Measurements from ENCODE around the gene PSMG4. TPM values are rescaled to one million over a fixed set of nuclear protein-coding genes. Genes with fewer than 3 reads are reported as not detected.

Gene PSMG4
- total RNA-seq, 1 experiment from 2014 or later = 36.9 TPM

- H3K9me3 ChIP-seq = no peaks in the 10 kb centered on the region; the same call in 1 of the 2 replicates
- DNase-seq = no peak
- H3K4me3 ChIP-seq = no peak overlapping the region
- no peaks in the 10 kb centered on the region for H3K36me3 ChIP-seq
- H3K27me3 ChIP-seq = no peaks in the 10 kb centered on the region
Observed at GRCh38 chr6:3304500-3305215, 45.9 kb downstream of the PSMG4 start.

GRCh38 chr6:3305216-3305565 is 46.4 kb downstream of the PSMG4 start:
- no peak overlapping the region for H3K4me3 ChIP-seq
- DNase-seq = no peak
- H3K9me3 ChIP-seq = no peaks in the 10 kb centered on the region; the same call in 1 of the 2 replicates
- no peaks in the 10 kb centered on the region for H3K27me3 ChIP-seq
- no peaks in the 10 kb centered on the region for H3K36me3 ChIP-seq

- Histone ChIP-seq H3K27me3 (no peaks in the 10 kb centered on the region), H3K36me3 (no peaks in the 10 kb centered on the region), H3K4me3 (no peak overlapping the region), H3K9me3 (no peaks in the 10 kb centered on the region; the same call in 1 of the 2 replicates)
- no peak for DNase-seq
Observed at GRCh38 chr6:3305831-3306230, 47.1 kb downstream of the PSMG4 start.

DNA sequence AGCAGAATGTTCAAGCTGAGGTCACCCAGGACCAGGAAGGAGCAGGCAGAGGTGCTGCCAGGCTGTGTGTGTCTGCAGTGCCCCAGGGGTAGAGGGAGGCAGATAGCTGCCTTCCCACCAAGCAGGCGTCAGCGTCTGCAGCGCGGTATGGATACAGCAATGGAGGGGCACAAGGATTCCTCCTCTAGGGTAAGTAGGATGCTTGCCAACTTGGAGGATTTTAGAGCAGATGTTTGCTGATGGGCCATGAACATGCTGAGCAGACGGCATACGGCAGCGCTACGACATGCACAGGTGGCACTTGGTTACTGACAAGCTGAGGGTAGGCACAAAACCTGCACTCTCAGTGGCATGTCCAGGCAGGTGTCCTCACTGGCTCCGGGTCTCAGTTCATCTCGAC is 48.1 kb downstream of the PSMG4 start:
- no peak for DNase-seq
- Histone ChIP-seq H3K36me3 (no peaks in the 10 kb centered on the region), H3K9me3 (no peaks in the 10 kb centered on the region; the same call in 1 of the 2 replicates), H3K27me3 (no peaks in the 10 kb centered on the region), H3K4me3 (no peak overlapping the region)

- no peaks in the 10 kb centered on the region for H3K36me3 ChIP-seq
- no peaks in the 10 kb centered on the region for H3K27me3 ChIP-seq
- DNase-seq = no peak
- H3K9me3 ChIP-seq = no peaks in the 10 kb centered on the region; the same call in 1 of the 2 replicates
- no peak overlapping the region for H3K4me3 ChIP-seq
Observed at GRCh38 chr6:3307436-3307835, 48.7 kb downstream of the PSMG4 start.

GRCh38 chr6:3308106-3308505 is 49.4 kb downstream of the PSMG4 start:
- H3K9me3 ChIP-seq = no peaks in the 10 kb centered on the region
- H3K4me3 ChIP-seq = no peak overlapping the region
- DNase-seq = no peak
- no peaks in the 10 kb centered on the region for H3K27me3 ChIP-seq
- H3K36me3 ChIP-seq = no peaks in the 10 kb centered on the region

DNA sequence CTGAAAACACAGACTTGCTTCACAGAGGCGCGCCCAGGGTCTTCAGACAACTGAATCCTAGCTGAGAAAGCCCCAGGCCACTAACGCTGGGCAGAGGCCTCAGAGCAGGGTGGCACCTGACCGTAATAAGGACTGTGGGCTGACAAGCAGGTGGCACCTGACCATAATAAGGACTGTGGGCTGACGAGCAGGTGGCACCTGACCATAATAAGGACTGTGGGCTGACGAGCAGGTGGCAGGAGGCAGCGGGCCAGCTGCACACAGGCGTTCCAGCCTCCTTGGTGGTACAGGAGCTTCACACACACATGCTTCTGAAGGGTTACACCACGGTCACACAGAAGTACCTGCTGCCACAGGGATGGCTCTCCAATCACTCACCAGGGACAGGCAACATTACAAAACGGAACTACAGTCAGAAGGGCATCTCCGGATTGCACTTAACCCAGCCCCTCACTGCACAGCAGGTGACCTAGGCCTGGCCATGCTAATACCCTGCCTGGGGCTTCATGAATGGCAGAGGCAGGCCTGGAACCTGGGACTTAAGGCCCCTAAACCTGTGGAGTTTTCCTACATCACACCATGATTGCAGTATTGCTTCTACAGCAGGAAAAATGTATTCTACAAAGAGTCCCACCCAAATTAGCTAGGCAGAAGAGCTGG is 50.8 kb downstream of the PSMG4 start:
- Histone ChIP-seq H3K36me3 (no peaks in the 10 kb centered on the region), H3K27me3 (no peaks in the 10 kb centered on the region), H3K4me3 (no peak overlapping the region), H3K9me3 (no peaks in the 10 kb centered on the region)
- DNase-seq = no peak

GRCh38 chr6:3310051-3310448 is 51.3 kb downstream of the PSMG4 start:
- Histone ChIP-seq H3K36me3 (no peaks in the 10 kb centered on the region), H3K4me3 (no peak overlapping the region), H3K9me3 (no peaks in the 10 kb centered on the region), H3K27me3 (no peaks in the 10 kb centered on the region)
- no peak for DNase-seq

DNA sequence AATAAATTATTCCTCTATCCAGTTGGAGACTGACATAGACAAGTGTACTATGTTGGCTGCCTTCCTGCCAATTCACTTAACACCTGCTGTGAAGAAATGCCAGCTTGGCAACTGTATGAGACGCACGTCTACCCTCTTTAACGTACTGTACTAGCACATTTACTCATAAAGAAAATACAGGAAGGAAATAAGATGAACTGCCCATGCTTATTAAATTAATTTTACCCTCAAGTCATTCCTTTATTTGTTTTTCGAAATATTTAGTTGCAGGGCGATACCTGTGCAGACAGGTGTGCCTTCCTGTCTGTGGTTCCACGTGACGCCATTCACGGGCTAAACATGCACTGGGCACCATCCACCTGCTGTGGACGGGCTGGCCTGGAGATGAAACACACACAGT is 52.0 kb downstream of the PSMG4 start:
- Histone ChIP-seq H3K36me3 (no peaks in the 10 kb centered on the region), H3K27me3 (no peaks in the 10 kb centered on the region), H3K9me3 (no peaks in the 10 kb centered on the region), H3K4me3 (no peak overlapping the region)
- DNase-seq = no peak

- no peaks in the 10 kb centered on the region for H3K27me3 ChIP-seq
- no peaks in the 10 kb centered on the region for H3K36me3 ChIP-seq
- DNase-seq = no peak
- no peak overlapping the region for H3K4me3 ChIP-seq
- no peaks in the 10 kb centered on the region for H3K9me3 ChIP-seq
Observed at GRCh38 chr6:3311826-3312225, 53.1 kb downstream of the PSMG4 start.

DNA sequence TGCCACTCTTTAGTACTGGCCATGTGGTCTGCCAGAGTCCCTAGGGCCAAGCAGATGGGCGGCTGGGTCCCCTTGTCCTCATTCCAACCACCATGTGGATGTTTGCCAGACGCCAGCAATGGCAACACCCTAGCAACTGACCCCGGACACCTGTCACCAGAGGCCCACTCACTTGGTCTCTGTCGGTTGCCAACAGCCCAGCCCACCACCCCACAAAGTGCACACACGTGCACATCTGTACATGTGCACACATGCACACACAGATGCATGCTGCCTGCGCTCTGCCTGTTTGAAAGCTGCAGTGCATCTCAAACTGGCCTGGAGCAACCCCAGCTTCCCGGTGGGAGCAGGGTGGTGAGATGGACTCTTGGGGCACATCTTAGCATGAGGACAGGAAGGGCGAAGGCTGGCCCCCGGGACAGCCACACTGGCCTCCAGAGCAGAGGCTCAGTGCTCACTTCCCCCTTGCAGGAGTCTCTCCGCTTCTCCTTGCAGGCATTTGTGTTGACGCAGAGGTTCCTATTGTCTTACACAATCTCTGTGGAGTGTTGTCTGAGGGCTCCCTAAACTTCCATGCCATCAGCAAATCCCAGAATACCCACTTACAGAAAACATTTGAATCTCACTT is 54.0 kb downstream of the PSMG4 start:
- H3K36me3 ChIP-seq = no peaks in the 10 kb centered on the region
- H3K4me3 ChIP-seq = no peak overlapping the region
- no peak for DNase-seq
- no peaks in the 10 kb centered on the region for H3K9me3 ChIP-seq
- H3K27me3 ChIP-seq = no peaks in the 10 kb centered on the region

- Histone ChIP-seq H3K27me3 (no peaks in the 10 kb centered on the region), H3K9me3 (no peaks in the 10 kb centered on the region), H3K36me3 (no peaks in the 10 kb centered on the region), H3K4me3 (no peak overlapping the region)
- DNase-seq = no peak
Observed at GRCh38 chr6:3314176-3314575, 55.4 kb downstream of the PSMG4 start.

DNA sequence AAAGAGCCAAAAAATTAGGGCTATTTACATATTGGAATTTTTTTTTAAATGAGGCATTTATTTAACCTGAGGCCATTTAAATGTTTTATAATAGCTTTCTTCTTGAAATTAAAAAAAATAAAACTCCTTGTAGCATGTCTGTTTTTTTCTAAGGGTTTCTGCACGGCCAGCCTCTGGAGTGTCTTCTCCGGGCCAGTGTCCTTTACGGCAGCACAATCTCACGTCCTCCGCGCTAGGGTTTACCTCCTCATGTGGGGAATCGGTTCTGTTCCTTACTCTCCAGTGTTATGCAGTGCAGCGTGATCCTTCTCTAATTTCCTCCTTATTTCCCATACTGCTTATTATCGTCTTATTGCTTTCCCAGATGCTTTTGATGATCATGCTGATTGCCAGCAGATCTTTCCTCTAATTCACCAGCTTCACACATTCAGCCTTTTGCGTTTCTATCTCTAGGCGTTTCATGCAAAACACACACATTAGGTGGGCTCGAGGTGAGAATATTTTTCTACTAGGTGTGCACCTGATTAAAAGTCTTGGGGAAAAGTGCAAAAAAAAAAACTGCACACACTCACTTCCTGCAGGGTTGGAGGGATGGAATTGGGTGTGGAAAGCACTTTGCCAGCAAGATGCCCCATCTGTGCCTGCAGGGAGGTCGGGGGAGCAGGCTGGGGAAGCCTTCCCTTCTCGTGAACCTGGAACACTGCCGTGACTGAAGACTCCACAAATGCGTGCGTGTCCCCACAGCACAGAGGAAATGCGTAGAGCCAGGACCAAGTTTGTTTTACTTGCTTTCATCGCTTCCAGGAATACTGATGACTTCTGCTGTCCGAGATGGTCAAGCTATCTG is 56.1 kb downstream of the PSMG4 start:
- no peak overlapping the region for H3K4me3 ChIP-seq
- DNase-seq = no peak
- H3K36me3 ChIP-seq = no peaks in the 10 kb centered on the region
- H3K9me3 ChIP-seq = no peaks in the 10 kb centered on the region
- H3K27me3 ChIP-seq = no peaks in the 10 kb centered on the region

DNA sequence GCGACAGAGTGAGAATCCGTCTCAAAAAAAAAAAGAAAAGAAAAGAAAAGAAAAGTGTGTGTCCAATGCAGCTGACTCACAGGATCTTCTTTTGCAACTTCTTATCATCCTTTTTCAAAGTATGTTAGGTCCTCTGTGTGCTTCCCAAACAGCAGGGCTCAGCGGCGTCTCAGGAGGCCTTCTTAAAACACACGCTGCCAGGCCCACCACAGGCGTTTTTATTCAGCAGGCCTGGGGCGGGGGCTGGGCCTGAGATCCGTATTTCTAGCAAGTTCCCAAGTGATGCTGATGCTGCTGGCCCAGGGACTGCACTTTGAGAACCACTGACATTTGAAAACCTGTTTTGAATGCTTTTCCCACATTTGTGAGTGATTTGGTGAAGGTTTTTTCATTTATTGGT is 57.1 kb downstream of the PSMG4 start:
- no peak for DNase-seq
- H3K9me3 ChIP-seq = no peaks in the 10 kb centered on the region
- no peaks in the 10 kb centered on the region for H3K36me3 ChIP-seq
- H3K4me3 ChIP-seq = no peak overlapping the region
- H3K27me3 ChIP-seq = no peaks in the 10 kb centered on the region

GRCh38 chr6:3316331-3316730 is 57.6 kb downstream of the PSMG4 start:
- no peak overlapping the region for H3K4me3 ChIP-seq
- no peaks in the 10 kb centered on the region for H3K9me3 ChIP-seq
- H3K27me3 ChIP-seq = no peaks in the 10 kb centered on the region
- no peak for DNase-seq
- no peaks in the 10 kb centered on the region for H3K36me3 ChIP-seq

GRCh38 chr6:3316818-3317217 is 58.1 kb downstream of the PSMG4 start:
- H3K27me3 ChIP-seq = no peaks in the 10 kb centered on the region
- H3K4me3 ChIP-seq = no peak overlapping the region
- H3K9me3 ChIP-seq = no peaks in the 10 kb centered on the region
- no peaks in the 10 kb centered on the region for H3K36me3 ChIP-seq
- DNase-seq = no peak

Data from MG63 (cell line).